ENCODE data around the gene SMIM7. TPM values are rescaled to one million over a fixed set of nuclear protein-coding genes. Genes with fewer than 3 reads are reported as not detected.

Gene SMIM7
- total RNA-seq, 1 experiment from 2014 or later: 55.9 TPM

DNA sequence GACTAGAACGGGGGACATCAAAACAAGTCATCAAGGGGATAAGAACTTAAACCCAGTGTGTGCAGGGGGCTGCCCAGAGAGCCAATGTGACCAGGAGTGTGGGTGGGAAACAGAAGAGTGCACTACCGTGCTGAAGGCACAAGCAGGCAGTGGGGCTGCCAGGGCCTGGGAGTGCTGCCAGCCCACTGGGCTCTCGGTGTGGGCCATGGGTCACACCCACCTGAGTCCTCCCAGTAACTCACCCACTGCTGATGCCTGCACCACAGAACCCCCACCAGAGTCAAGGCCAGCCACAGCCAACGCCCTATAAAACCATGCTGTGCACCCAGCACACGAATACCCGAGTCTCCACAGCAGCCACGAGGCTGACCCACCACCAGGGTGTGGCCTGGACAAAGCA is 40.5 kb downstream of the SMIM7 start:
- Mint-ChIP-seq H3K27ac (peak overlapping the region; percentile 71; the same call in 1 of the 2 replicates), H3K4me1 (peaks cover 39% of the 10 kb centered on the region), H3K27me3 (ENCODE audit: low read depth) (no peaks in the 10 kb centered on the region), H3K9me3 (no peaks in the 10 kb centered on the region), H3K4me3 (no peak overlapping the region), H3K36me3 (no peaks in the 10 kb centered on the region)
- TF ChIP-seq OVOL2 (CRISPR knock-in tag; IDR thresholded peaks at IDR 0.05; ENCODE audit: borderline replicate concordance) (no peak), TP53 (CRISPR knock-in tag; IDR thresholded peaks at IDR 0.05) (no peak), EMX1 (CRISPR knock-in tag; IDR thresholded peaks at IDR 0.05) (no peak), FOXJ3 (CRISPR knock-in tag; IDR thresholded peaks at IDR 0.05; ENCODE audit: borderline replicate concordance) (no peak), NFATC4 (CRISPR knock-in tag; IDR thresholded peaks at IDR 0.05) (no peak), ZBTB21 (CRISPR knock-in tag; IDR thresholded peaks at IDR 0.05; ENCODE audit: borderline replicate concordance) (no peak), ZNF423 (CRISPR knock-in tag; IDR thresholded peaks at IDR 0.05) (no peak), ZNF671 (CRISPR knock-in tag; IDR thresholded peaks at IDR 0.05) (no peak), NFE2L1 (CRISPR knock-in tag; IDR thresholded peaks at IDR 0.05) (no peak), ZNF263 (CRISPR knock-in tag; IDR thresholded peaks at IDR 0.05; ENCODE audit: low read depth) (no peak), GABPB1 (CRISPR knock-in tag; IDR thresholded peaks at IDR 0.05) (no peak)
- TF ChIP-seq, protein P1, sequence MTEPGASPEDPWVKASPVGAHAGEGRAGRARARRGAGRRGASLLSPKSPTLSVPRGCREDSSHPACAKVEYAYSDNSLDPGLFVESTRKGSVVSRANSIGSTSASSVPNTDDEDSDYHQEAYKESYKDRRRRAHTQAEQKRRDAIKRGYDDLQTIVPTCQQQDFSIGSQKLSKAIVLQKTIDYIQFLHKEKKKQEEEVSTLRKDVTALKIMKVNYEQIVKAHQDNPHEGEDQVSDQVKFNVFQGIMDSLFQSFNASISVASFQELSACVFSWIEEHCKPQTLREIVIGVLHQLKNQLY (CRISPR knock-in tag; IDR thresholded peaks at IDR 0.05): no peak
- TF ChIP-seq, protein P2, sequence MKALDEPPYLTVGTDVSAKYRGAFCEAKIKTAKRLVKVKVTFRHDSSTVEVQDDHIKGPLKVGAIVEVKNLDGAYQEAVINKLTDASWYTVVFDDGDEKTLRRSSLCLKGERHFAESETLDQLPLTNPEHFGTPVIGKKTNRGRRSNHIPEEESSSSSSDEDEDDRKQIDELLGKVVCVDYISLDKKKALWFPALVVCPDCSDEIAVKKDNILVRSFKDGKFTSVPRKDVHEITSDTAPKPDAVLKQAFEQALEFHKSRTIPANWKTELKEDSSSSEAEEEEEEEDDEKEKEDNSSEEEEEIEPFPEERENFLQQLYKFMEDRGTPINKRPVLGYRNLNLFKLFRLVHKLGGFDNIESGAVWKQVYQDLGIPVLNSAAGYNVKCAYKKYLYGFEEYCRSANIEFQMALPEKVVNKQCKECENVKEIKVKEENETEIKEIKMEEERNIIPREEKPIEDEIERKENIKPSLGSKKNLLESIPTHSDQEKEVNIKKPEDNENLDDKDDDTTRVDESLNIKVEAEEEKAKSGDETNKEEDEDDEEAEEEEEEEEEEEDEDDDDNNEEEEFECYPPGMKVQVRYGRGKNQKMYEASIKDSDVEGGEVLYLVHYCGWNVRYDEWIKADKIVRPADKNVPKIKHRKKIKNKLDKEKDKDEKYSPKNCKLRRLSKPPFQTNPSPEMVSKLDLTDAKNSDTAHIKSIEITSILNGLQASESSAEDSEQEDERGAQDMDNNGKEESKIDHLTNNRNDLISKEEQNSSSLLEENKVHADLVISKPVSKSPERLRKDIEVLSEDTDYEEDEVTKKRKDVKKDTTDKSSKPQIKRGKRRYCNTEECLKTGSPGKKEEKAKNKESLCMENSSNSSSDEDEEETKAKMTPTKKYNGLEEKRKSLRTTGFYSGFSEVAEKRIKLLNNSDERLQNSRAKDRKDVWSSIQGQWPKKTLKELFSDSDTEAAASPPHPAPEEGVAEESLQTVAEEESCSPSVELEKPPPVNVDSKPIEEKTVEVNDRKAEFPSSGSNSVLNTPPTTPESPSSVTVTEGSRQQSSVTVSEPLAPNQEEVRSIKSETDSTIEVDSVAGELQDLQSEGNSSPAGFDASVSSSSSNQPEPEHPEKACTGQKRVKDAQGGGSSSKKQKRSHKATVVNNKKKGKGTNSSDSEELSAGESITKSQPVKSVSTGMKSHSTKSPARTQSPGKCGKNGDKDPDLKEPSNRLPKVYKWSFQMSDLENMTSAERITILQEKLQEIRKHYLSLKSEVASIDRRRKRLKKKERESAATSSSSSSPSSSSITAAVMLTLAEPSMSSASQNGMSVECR (CRISPR knock-in tag; IDR thresholded peaks at IDR 0.05; ENCODE audit: borderline replicate concordance): no peak
- TF ChIP-seq, protein P3, sequence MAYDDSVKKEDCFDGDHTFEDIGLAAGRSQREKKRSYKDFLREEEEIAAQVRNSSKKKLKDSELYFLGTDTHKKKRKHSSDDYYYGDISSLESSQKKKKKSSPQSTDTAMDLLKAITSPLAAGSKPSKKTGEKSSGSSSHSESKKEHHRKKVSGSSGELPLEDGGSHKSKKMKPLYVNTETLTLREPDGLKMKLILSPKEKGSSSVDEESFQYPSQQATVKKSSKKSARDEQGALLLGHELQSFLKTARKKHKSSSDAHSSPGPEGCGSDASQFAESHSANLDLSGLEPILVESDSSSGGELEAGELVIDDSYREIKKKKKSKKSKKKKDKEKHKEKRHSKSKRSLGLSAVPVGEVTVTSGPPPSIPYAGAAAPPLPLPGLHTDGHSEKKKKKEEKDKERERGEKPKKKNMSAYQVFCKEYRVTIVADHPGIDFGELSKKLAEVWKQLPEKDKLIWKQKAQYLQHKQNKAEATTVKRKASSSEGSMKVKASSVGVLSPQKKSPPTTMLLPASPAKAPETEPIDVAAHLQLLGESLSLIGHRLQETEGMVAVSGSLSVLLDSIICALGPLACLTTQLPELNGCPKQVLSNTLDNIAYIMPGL (CRISPR knock-in tag; IDR thresholded peaks at IDR 0.05): no peak
- TF ChIP-seq, protein P4, sequence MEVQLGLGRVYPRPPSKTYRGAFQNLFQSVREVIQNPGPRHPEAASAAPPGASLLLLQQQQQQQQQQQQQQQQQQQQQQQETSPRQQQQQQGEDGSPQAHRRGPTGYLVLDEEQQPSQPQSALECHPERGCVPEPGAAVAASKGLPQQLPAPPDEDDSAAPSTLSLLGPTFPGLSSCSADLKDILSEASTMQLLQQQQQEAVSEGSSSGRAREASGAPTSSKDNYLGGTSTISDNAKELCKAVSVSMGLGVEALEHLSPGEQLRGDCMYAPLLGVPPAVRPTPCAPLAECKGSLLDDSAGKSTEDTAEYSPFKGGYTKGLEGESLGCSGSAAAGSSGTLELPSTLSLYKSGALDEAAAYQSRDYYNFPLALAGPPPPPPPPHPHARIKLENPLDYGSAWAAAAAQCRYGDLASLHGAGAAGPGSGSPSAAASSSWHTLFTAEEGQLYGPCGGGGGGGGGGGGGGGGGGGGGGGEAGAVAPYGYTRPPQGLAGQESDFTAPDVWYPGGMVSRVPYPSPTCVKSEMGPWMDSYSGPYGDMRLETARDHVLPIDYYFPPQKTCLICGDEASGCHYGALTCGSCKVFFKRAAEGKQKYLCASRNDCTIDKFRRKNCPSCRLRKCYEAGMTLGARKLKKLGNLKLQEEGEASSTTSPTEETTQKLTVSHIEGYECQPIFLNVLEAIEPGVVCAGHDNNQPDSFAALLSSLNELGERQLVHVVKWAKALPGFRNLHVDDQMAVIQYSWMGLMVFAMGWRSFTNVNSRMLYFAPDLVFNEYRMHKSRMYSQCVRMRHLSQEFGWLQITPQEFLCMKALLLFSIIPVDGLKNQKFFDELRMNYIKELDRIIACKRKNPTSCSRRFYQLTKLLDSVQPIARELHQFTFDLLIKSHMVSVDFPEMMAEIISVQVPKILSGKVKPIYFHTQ (CRISPR knock-in tag; IDR thresholded peaks at IDR 0.05): no peak
- TF ChIP-seq, protein P5, sequence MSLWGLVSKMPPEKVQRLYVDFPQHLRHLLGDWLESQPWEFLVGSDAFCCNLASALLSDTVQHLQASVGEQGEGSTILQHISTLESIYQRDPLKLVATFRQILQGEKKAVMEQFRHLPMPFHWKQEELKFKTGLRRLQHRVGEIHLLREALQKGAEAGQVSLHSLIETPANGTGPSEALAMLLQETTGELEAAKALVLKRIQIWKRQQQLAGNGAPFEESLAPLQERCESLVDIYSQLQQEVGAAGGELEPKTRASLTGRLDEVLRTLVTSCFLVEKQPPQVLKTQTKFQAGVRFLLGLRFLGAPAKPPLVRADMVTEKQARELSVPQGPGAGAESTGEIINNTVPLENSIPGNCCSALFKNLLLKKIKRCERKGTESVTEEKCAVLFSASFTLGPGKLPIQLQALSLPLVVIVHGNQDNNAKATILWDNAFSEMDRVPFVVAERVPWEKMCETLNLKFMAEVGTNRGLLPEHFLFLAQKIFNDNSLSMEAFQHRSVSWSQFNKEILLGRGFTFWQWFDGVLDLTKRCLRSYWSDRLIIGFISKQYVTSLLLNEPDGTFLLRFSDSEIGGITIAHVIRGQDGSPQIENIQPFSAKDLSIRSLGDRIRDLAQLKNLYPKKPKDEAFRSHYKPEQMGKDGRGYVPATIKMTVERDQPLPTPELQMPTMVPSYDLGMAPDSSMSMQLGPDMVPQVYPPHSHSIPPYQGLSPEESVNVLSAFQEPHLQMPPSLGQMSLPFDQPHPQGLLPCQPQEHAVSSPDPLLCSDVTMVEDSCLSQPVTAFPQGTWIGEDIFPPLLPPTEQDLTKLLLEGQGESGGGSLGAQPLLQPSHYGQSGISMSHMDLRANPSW (CRISPR knock-in tag; conservative IDR thresholded peaks at IDR 0.05; ENCODE audit: low read depth): no peak
- no peak for DNase-seq (ENCODE audit: low spot score)
- POLR2A ChIA-PET: no interaction called here
- CTCF ChIA-PET: interaction anchor here (0.6 to 1.0 kb wide), 2 partner anchors 13 to 29 kb away, joined by 3 to 4 read pairs; no protein-coding TSS in a partner anchor
- ATAC-seq: no peak

All from WTC11 (cell line).